HepG2 (cell line): ENCODE data around the gene ZMYM3. TPM values are rescaled to one million over a fixed set of nuclear protein-coding genes. Genes with fewer than 3 reads are reported as not detected.

ENCODE experiments used
- AHDC1 ChIP-seq: sonication (generic); formaldehyde crosslinking; IDR thresholded peaks from 2 replicates; pipeline ENCODE4 v1.5.1; 2020; ENCODE audit warnings: mild to moderate bottlenecking, missing genetic modification reagents, borderline replicate concordance
- BHLHE40 ChIP-seq: IDR thresholded peaks from 2 replicates; pipeline ENCODE4 v1.6.1; 2011; ENCODE audit warnings: low read length, improper control_type of control experiment
- FOXP4 ChIP-seq: sonication (generic); formaldehyde crosslinking; IDR thresholded peaks from 2 replicates; pipeline ENCODE4 v1.4.0; 2020; ENCODE audit warnings: missing genetic modification reagents
- GATA4 ChIP-seq: sonication (generic); IDR thresholded peaks from 2 replicates; pipeline ENCODE4 v1.6.1; 2016; ENCODE audit warnings: antibody characterized with exemption, low read depth, borderline replicate concordance
- KLF11 ChIP-seq: IDR thresholded peaks from 2 replicates; pipeline ENCODE4 v1.6.1; 2016; ENCODE audit warnings: missing compliant biosample characterization
- LBX2 ChIP-seq: sonication (generic); formaldehyde crosslinking; IDR thresholded peaks from 2 replicates; pipeline ENCODE4 v1.5.0; 2020; ENCODE audit warnings: missing genetic modification reagents, mild to moderate bottlenecking, borderline replicate concordance
- MATR3 ChIP-seq: sonication (generic); formaldehyde crosslinking; IDR thresholded peaks from 2 replicates; pipeline ENCODE4 v1.4.0; 2020; ENCODE audit warnings: missing genetic modification reagents
- NCOA2 ChIP-seq: sonication (generic); formaldehyde crosslinking; IDR thresholded peaks from 2 replicates; pipeline ENCODE4 v1.8.0; 2022; ENCODE audit warnings: inconsistent platforms
- PATZ1 ChIP-seq: sonication (generic); formaldehyde crosslinking; IDR thresholded peaks from 2 replicates; pipeline ENCODE4 v1.4.0; 2020; ENCODE audit warnings: missing genetic modification reagents
- PAXIP1 ChIP-seq: sonication (generic); formaldehyde crosslinking; conservative IDR thresholded peaks from 2 replicates; pipeline ENCODE4 v1.4.0; 2020; ENCODE audit warnings: mild to moderate bottlenecking, missing genetic modification reagents, moderate library complexity
- SOX13 ChIP-seq, 3 experiments: fragments of 450-650 bp in 1 of 3; sonication (generic) in 1 of 3; formaldehyde crosslinking in 1 of 3; IDR thresholded peaks in 2 of 3; conservative IDR thresholded peaks in 1 of 3; 2 replicates each; pipeline versions ENCODE4 v1.5.0 to v1.6.1; 2016 to 2020; ENCODE audit warnings: antibody characterized with exemption in 1 of 3, mild to moderate bottlenecking in 1 of 3, missing compliant biosample characterization in 1 of 3, missing genetic modification reagents in 1 of 3, moderate library complexity in 1 of 3
- SRSF4 ChIP-seq: fragments of 200-400 bp; formaldehyde crosslinking; IDR thresholded peaks from one replicate; pipeline ENCODE4 v1.6.1; 2018; ENCODE audit warnings: mild to moderate bottlenecking, low read depth, low read length, moderate library complexity; ENCODE audit not compliant: poor library complexity, severe bottlenecking
- TCF12 ChIP-seq, 2 experiments: fragments of 450-650 bp in 1 of 2; sonication (generic) in 1 of 2; formaldehyde crosslinking in 1 of 2; IDR thresholded peaks; 2 replicates each; pipeline versions ENCODE4 v1.6.1 to v1.8.0; 2017 to 2022; ENCODE audit warnings: antibody characterized with exemption in 1 of 2, mild to moderate bottlenecking in 1 of 2, missing genetic modification reagents in 1 of 2, moderate library complexity in 1 of 2
- ZNF121 ChIP-seq: sonication (generic); formaldehyde crosslinking; IDR thresholded peaks from 2 replicates; pipeline ENCODE4 v1.5.0; 2020; ENCODE audit warnings: mild to moderate bottlenecking, missing genetic modification reagents
- ZNF83 ChIP-seq: sonication (generic); formaldehyde crosslinking; IDR thresholded peaks from 2 replicates; pipeline ENCODE4 v1.4.0; 2020; ENCODE audit warnings: missing genetic modification reagents, mild to moderate bottlenecking, borderline replicate concordance
- polyA plus RNA-seq, 8 experiments: library from polyadenylated mRNA; depleted of rRNA in 3 of 8; stranded (reverse) in 7 of 8; unstranded in 1 of 8; fragments of >200 nt; fragmentation: Illumina TruSeq in 4 of 8; extraction: Trizol in 4 of 8; gene quantifications; 2 replicates each; pipeline versions ENCODE4 v1.2.1 to v1.2.3, GENCODE V29; 2011 to 2016; ENCODE audit warnings: low read depth in 4 of 8, missing spikeins in 1 of 8, mixed read lengths in 1 of 8; ENCODE audit not compliant: insufficient read depth in 1 of 8
- total RNA-seq, 5 experiments: library from RNA; depleted of rRNA; stranded (reverse); fragments of >200 nt; fragmentation: Illumina TruSeq; extraction: Trizol; gene quantifications; 2 replicates each; pipeline ENCODE4 v1.2.3, GENCODE V29; 2016; ENCODE audit warnings: low read depth in 1 of 5

ZMYM3 gene
- total and polyA plus RNA-seq, 2 of the 13 experiments (the other 11 are each of a cell fraction or from before 2014, with no cell fraction given) = 26.4 to 35.4 TPM

GRCh38 chrX:71217298-71217697 lies 36.6 kb downstream of the ZMYM3 start (continued):
- TF ChIP-seq AHDC1 = no peak
- TF ChIP-seq PATZ1 (CRISPR knock-in tag) = no peak
- no peak for TF ChIP-seq ZNF83 (CRISPR knock-in tag)
- TF ChIP-seq GATA4 = no peak
- no peak for TF ChIP-seq LBX2 (CRISPR knock-in tag)
- no peak for TF ChIP-seq ZNF121 (CRISPR knock-in tag)
- peak; percentile 27; the same call in 1 of the 2 replicates for TF ChIP-seq NCOA2 (CRISPR knock-in tag)
- TF ChIP-seq PAXIP1 = peak; percentile 57; the same call in 1 of the 2 replicates
- TF ChIP-seq SRSF4 = no peak
- no peak for TF ChIP-seq MATR3 (CRISPR knock-in tag)
- no peak for TF ChIP-seq BHLHE40
- no peak for TF ChIP-seq KLF11 (CRISPR knock-in tag)
- no peak for TF ChIP-seq TCF12 (IDR thresholded peaks at IDR 0.05)
- TF ChIP-seq TCF12 (CRISPR knock-in tag; IDR thresholded peaks at IDR 0.05) = no peak
- TF ChIP-seq SOX13 (IDR thresholded peaks at IDR 0.05) = no peak
- TF ChIP-seq SOX13 (CRISPR knock-in tag; conservative IDR thresholded peaks at IDR 0.05 in 1 of 2, IDR thresholded peaks at IDR 0.05 in 1 of 2) = peak in 1 of 2 experiments; percentile 36; a peak in 1 of 4 replicates
- peak; percentile 35; the same call in 1 of the 2 replicates for TF ChIP-seq FOXP4
